DND-41 (cell line): Measurements from ENCODE around the gene ALDH1L2.

ENCODE experiments used
- EZH2 ChIP-seq: IDR thresholded peaks from 3 replicates; pipeline ENCODE4 v1.6.1; 2012; ENCODE audit warnings: borderline replicate concordance, low read depth, mild to moderate bottlenecking, moderate library complexity, low read length, inconsistent platforms; ENCODE audit not compliant: severe bottlenecking
- TF ChIP-seq, protein P1 (sequence below): IDR thresholded peaks from 2 replicates; pipeline ENCODE4 v1.5.1; 2012; ENCODE audit warnings: borderline replicate concordance, low read length, moderate library complexity, mild to moderate bottlenecking; ENCODE audit not compliant: poor library complexity, severe bottlenecking; ENCODE audit errors: extremely low read depth

DNA sequence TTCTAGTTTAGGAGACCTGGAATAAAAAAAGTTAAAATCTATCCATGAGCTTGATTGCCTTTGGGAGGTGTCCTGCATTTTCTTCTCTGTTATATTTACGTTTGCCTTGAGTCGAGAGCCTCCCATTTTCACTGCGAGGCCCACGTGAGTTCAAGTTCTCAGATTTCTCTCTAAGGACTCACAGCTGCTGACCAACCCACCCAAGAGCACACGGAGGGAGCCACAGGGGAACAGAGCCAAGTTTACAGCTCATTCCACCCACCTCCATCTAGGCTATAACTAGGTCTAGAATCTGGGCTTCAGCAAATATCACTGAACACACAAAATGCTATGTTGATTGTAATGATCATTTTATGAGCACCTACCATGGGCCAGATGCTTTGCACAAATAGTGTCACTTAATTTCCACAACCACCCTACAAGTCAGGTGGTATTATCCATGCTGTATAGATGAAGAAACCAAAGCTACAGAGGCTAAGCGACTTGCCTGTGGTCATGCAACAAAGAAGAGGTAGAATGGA is 16.7 kb downstream of the ALDH1L2 start:
- TF ChIP-seq, protein P1, sequence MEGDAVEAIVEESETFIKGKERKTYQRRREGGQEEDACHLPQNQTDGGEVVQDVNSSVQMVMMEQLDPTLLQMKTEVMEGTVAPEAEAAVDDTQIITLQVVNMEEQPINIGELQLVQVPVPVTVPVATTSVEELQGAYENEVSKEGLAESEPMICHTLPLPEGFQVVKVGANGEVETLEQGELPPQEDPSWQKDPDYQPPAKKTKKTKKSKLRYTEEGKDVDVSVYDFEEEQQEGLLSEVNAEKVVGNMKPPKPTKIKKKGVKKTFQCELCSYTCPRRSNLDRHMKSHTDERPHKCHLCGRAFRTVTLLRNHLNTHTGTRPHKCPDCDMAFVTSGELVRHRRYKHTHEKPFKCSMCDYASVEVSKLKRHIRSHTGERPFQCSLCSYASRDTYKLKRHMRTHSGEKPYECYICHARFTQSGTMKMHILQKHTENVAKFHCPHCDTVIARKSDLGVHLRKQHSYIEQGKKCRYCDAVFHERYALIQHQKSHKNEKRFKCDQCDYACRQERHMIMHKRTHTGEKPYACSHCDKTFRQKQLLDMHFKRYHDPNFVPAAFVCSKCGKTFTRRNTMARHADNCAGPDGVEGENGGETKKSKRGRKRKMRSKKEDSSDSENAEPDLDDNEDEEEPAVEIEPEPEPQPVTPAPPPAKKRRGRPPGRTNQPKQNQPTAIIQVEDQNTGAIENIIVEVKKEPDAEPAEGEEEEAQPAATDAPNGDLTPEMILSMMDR: no peak
- TF ChIP-seq EZH2: no peak
